ENCODE results near the gene TOPBP1. TPM values are rescaled to one million over a fixed set of nuclear protein-coding genes. Genes with fewer than 3 reads are reported as not detected.

Gene TOPBP1
- total and polyA plus RNA-seq, 4 donors = 27.5 to 49.0 (median 38.6) TPM

- Histone ChIP-seq H3K36me3 (ENCODE audit: control insufficient read depth, insufficient read depth, low read length) (peaks cover 20% of the 10 kb centered on the region), H3K27ac (ENCODE audit: low read depth, low read length) (no peak overlapping the region), H3K27me3 (ENCODE audit: control insufficient read depth, insufficient read depth, low read length) (no peaks in the 10 kb centered on the region), H3K4me3 (ENCODE audit: low read depth, low read length) (no peak overlapping the region), H3K9me3 (ENCODE audit: control insufficient read depth, insufficient read depth, low read length) (no peaks in the 10 kb centered on the region), H3K4me1 (ENCODE audit: control insufficient read depth, insufficient read depth, low read length) (no peaks in the 10 kb centered on the region)
- WGBS (ENCODE audit: insufficient coverage) = 97% methylated on average over 10 of the region's 13 CpGs
- no peak for DNase-seq (ENCODE audit: low read depth in 4 of 6, low spot score in 6 of 6)
Measured at GRCh38 chr3:133620066-133620784, 41.5 kb downstream of the TOPBP1 start.

- Histone ChIP-seq H3K36me3 (ENCODE audit: control insufficient read depth, insufficient read depth, low read length) (peaks cover 12% of the 10 kb centered on the region), H3K27me3 (ENCODE audit: control insufficient read depth, insufficient read depth, low read length) (no peaks in the 10 kb centered on the region), H3K4me3 (ENCODE audit: low read depth, low read length) (no peak overlapping the region), H3K27ac (ENCODE audit: low read depth, low read length) (no peak overlapping the region), H3K4me1 (ENCODE audit: control insufficient read depth, insufficient read depth, low read length) (no peaks in the 10 kb centered on the region), H3K9me3 (ENCODE audit: control insufficient read depth, insufficient read depth, low read length) (no peaks in the 10 kb centered on the region)
- WGBS (ENCODE audit: insufficient coverage) = no CpG with 5 or more reads among the region's 2 CpGs
- no peak for DNase-seq (ENCODE audit: low read depth in 4 of 6, low spot score in 6 of 6)
Measured at GRCh38 chr3:133611534-133611933, 50.2 kb downstream of the TOPBP1 start.

GRCh38 chr3:133610031-133610430 is 51.7 kb downstream of the TOPBP1 start:
- no peak overlapping the region for H3K4me3 ChIP-seq (ENCODE audit: low read depth, low read length)
- H3K27me3 ChIP-seq (ENCODE audit: control insufficient read depth, insufficient read depth, low read length) = no peaks in the 10 kb centered on the region
- DNase-seq (ENCODE audit: low read depth in 4 of 6, low spot score in 6 of 6) = no peak
- H3K4me1 ChIP-seq (ENCODE audit: control insufficient read depth, insufficient read depth, low read length) = no peaks in the 10 kb centered on the region
- peaks cover 12% of the 10 kb centered on the region for H3K36me3 ChIP-seq (ENCODE audit: control insufficient read depth, insufficient read depth, low read length)
- H3K9me3 ChIP-seq (ENCODE audit: control insufficient read depth, insufficient read depth, low read length) = no peaks in the 10 kb centered on the region
- H3K27ac ChIP-seq (ENCODE audit: low read depth, low read length) = no peak overlapping the region

GRCh38 chr3:133608388-133608787 is 53.4 kb downstream of the TOPBP1 start:
- no peak for DNase-seq (ENCODE audit: low read depth in 4 of 6, low spot score in 6 of 6)
- H3K27me3 ChIP-seq (ENCODE audit: control insufficient read depth, insufficient read depth, low read length) = no peaks in the 10 kb centered on the region
- no peak overlapping the region for H3K27ac ChIP-seq (ENCODE audit: low read depth, low read length)
- no peaks in the 10 kb centered on the region for H3K9me3 ChIP-seq (ENCODE audit: control insufficient read depth, insufficient read depth, low read length)
- no peaks in the 10 kb centered on the region for H3K4me1 ChIP-seq (ENCODE audit: control insufficient read depth, insufficient read depth, low read length)
- WGBS (ENCODE audit: insufficient coverage) = no CpG with 5 or more reads among the region's 2 CpGs
- H3K4me3 ChIP-seq (ENCODE audit: low read depth, low read length) = no peak overlapping the region
- peaks cover 12% of the 10 kb centered on the region for H3K36me3 ChIP-seq (ENCODE audit: control insufficient read depth, insufficient read depth, low read length)

- DNase-seq (ENCODE audit: low read depth in 4 of 6, low spot score in 6 of 6) = no peak
- H3K9me3 ChIP-seq (ENCODE audit: control insufficient read depth, insufficient read depth, low read length) = no peaks in the 10 kb centered on the region
- H3K27me3 ChIP-seq (ENCODE audit: control insufficient read depth, insufficient read depth, low read length) = no peaks in the 10 kb centered on the region
- H3K4me1 ChIP-seq (ENCODE audit: control insufficient read depth, insufficient read depth, low read length) = no peaks in the 10 kb centered on the region
- no peak overlapping the region for H3K27ac ChIP-seq (ENCODE audit: low read depth, low read length)
- 100% methylated on average over 1 of the region's 1 CpG for WGBS (ENCODE audit: insufficient coverage)
- peaks cover 12% of the 10 kb centered on the region for H3K36me3 ChIP-seq (ENCODE audit: control insufficient read depth, insufficient read depth, low read length)
- H3K4me3 ChIP-seq (ENCODE audit: low read depth, low read length) = no peak overlapping the region
Measured at GRCh38 chr3:133607816-133608215, 53.9 kb downstream of the TOPBP1 start.

- no peaks in the 10 kb centered on the region for H3K27me3 ChIP-seq (ENCODE audit: control insufficient read depth, insufficient read depth, low read length)
- DNase-seq (ENCODE audit: low read depth in 4 of 6, low spot score in 6 of 6) = no peak
- no peaks in the 10 kb centered on the region for H3K4me1 ChIP-seq (ENCODE audit: control insufficient read depth, insufficient read depth, low read length)
- H3K36me3 ChIP-seq (ENCODE audit: control insufficient read depth, insufficient read depth, low read length) = peaks cover 9% of the 10 kb centered on the region
- no peak overlapping the region for H3K4me3 ChIP-seq (ENCODE audit: low read depth, low read length)
- no CpG with 5 or more reads among the region's 4 CpGs for WGBS (ENCODE audit: insufficient coverage)
- H3K9me3 ChIP-seq (ENCODE audit: control insufficient read depth, insufficient read depth, low read length) = no peaks in the 10 kb centered on the region
- no peak overlapping the region for H3K27ac ChIP-seq (ENCODE audit: low read depth, low read length)
Measured at GRCh38 chr3:133606902-133607301, 54.8 kb downstream of the TOPBP1 start.

GRCh38 chr3:133606342-133606741 is 55.4 kb downstream of the TOPBP1 start:
- no CpG with 5 or more reads among the region's 1 CpG for WGBS (ENCODE audit: insufficient coverage)

GRCh38 chr3:133600572-133601081 is 61.1 kb downstream of the TOPBP1 start:
- H3K4me3 ChIP-seq (ENCODE audit: low read depth, low read length) = no peak overlapping the region
- no CpG with 5 or more reads among the region's 1 CpG for WGBS (ENCODE audit: insufficient coverage)

More at GRCh38 chr3:133606342-133606741, 55.4 kb downstream of the TOPBP1 start:
- Histone ChIP-seq H3K27me3 (ENCODE audit: control insufficient read depth, insufficient read depth, low read length) (no peaks in the 10 kb centered on the region), H3K36me3 (ENCODE audit: control insufficient read depth, insufficient read depth, low read length) (peaks cover 5% of the 10 kb centered on the region), H3K27ac (ENCODE audit: low read depth, low read length) (no peak overlapping the region), H3K4me3 (ENCODE audit: low read depth, low read length) (no peak overlapping the region), H3K4me1 (ENCODE audit: control insufficient read depth, insufficient read depth, low read length) (no peaks in the 10 kb centered on the region), H3K9me3 (ENCODE audit: control insufficient read depth, insufficient read depth, low read length) (no peaks in the 10 kb centered on the region)
- no peak for DNase-seq (ENCODE audit: low read depth in 4 of 6, low spot score in 6 of 6)

GRCh38 chr3:133599280-133599679 is 62.5 kb downstream of the TOPBP1 start:
- DNase-seq (ENCODE audit: low read depth in 4 of 6, low spot score in 6 of 6) = no peak
- H3K27me3 ChIP-seq (ENCODE audit: control insufficient read depth, insufficient read depth, low read length) = no peaks in the 10 kb centered on the region
- no peaks in the 10 kb centered on the region for H3K36me3 ChIP-seq (ENCODE audit: control insufficient read depth, insufficient read depth, low read length)
- H3K27ac ChIP-seq (ENCODE audit: low read depth, low read length) = no peak overlapping the region
- H3K9me3 ChIP-seq (ENCODE audit: control insufficient read depth, insufficient read depth, low read length) = no peaks in the 10 kb centered on the region
- H3K4me3 ChIP-seq (ENCODE audit: low read depth, low read length) = no peak overlapping the region
- no peaks in the 10 kb centered on the region for H3K4me1 ChIP-seq (ENCODE audit: control insufficient read depth, insufficient read depth, low read length)
- 100% methylated on average over 1 of the region's 2 CpGs for WGBS (ENCODE audit: insufficient coverage)

More at GRCh38 chr3:133600572-133601081, 61.1 kb downstream of the TOPBP1 start:
- no peaks in the 10 kb centered on the region for H3K4me1 ChIP-seq (ENCODE audit: control insufficient read depth, insufficient read depth, low read length)
- H3K36me3 ChIP-seq (ENCODE audit: control insufficient read depth, insufficient read depth, low read length) = peaks cover 1% of the 10 kb centered on the region
- DNase-seq (ENCODE audit: low read depth in 4 of 6, low spot score in 6 of 6) = no peak
- no peaks in the 10 kb centered on the region for H3K27me3 ChIP-seq (ENCODE audit: control insufficient read depth, insufficient read depth, low read length)
- H3K9me3 ChIP-seq (ENCODE audit: control insufficient read depth, insufficient read depth, low read length) = no peaks in the 10 kb centered on the region
- no peak overlapping the region for H3K27ac ChIP-seq (ENCODE audit: low read depth, low read length)

GRCh38 chr3:133598405-133598804 is 63.3 kb downstream of the TOPBP1 start:
- Histone ChIP-seq H3K9me3 (ENCODE audit: control insufficient read depth, insufficient read depth, low read length) (no peaks in the 10 kb centered on the region), H3K36me3 (ENCODE audit: control insufficient read depth, insufficient read depth, low read length) (no peaks in the 10 kb centered on the region), H3K4me1 (ENCODE audit: control insufficient read depth, insufficient read depth, low read length) (no peaks in the 10 kb centered on the region), H3K4me3 (ENCODE audit: low read depth, low read length) (no peak overlapping the region), H3K27ac (ENCODE audit: low read depth, low read length) (no peak overlapping the region), H3K27me3 (ENCODE audit: control insufficient read depth, insufficient read depth, low read length) (no peaks in the 10 kb centered on the region)
- no CpG with 5 or more reads among the region's 3 CpGs for WGBS (ENCODE audit: insufficient coverage)
- DNase-seq (ENCODE audit: low read depth in 4 of 6, low spot score in 6 of 6) = no peak

Measured in spinal cord (tissue), 10 donors.